Ectodermal cell (in vitro differentiated cells): Measurements from ENCODE around the gene OR4S1. TPM values are rescaled to one million over a fixed set of nuclear protein-coding genes. Genes with fewer than 3 reads are reported as not detected.
"Not testable (repeated sequence)": the region's sequence is repeated elsewhere in the genome, so short reads cannot be mapped to it uniquely, and the experiment has no call there.

Source experiments
- H3K27ac ChIP-seq: 2 replicates; pipeline ENCODE4 v1.7.0; 2013; ENCODE audit warnings: mild to moderate bottlenecking, low read depth, low read length; ENCODE audit not compliant: insufficient read depth, poor library complexity, severe bottlenecking
- H3K27me3 ChIP-seq: 2 replicates; pipeline ENCODE4 v1.7.0; 2013; ENCODE audit warnings: mild to moderate bottlenecking, low read length; ENCODE audit not compliant: insufficient read depth, control insufficient read depth, poor library complexity, severe bottlenecking
- H3K36me3 ChIP-seq: one replicate; pipeline ENCODE4 v1.7.0; 2013; ENCODE audit warnings: low read length; ENCODE audit not compliant: control insufficient read depth, insufficient read depth
- H3K4me1 ChIP-seq: one replicate; pipeline ENCODE4 v1.7.0; 2013; ENCODE audit warnings: low read length; ENCODE audit not compliant: control insufficient read depth, insufficient read depth
- H3K4me3 ChIP-seq: 2 replicates; pipeline ENCODE4 v1.7.0; 2013; ENCODE audit warnings: low read depth, low read length, control low read depth; ENCODE audit not compliant: insufficient read depth
- H3K9me3 ChIP-seq: 2 replicates; pipeline ENCODE4 v1.7.0; 2013; ENCODE audit warnings: mild to moderate bottlenecking, low read length, moderate library complexity; ENCODE audit not compliant: control insufficient read depth
- WGBS, 2 experiments: methylation state at CpG; one replicate each; pipeline ENCODE4 v1.1.7; 2013; ENCODE audit warnings: missing lambda C conversion rate in 2 of 2; 5-methylcytosine and 5-hydroxymethylcytosine counted together
- polyA plus RNA-seq, 4 experiments: library from polyadenylated mRNA; stranded (reverse); fragments of 50-300 nt; gene quantifications; one replicate each; pipeline ENCODE4 v1.2.3, GENCODE V29; 2013

Gene OR4S1
- polyA plus RNA-seq (2013, experiment 1 of 4), result not detected
- not detected for polyA plus RNA-seq (2013, experiment 2 of 4)
- polyA plus RNA-seq (2013, experiment 3 of 4), result not detected
- not detected for polyA plus RNA-seq (2013, experiment 4 of 4)

- Histone ChIP-seq H3K27ac (no peak within 1 kb of the TSS), H3K27me3 (no peaks in the 10 kb centered on the region), H3K4me3 (no peak within 1 kb of the TSS), H3K9me3 (peaks cover 2% of the 10 kb centered on the region), H3K36me3 (no peaks in the 10 kb centered on the region), H3K4me1 (no peaks in the 10 kb centered on the region)
- 65 to 67% methylated on average over 1 of the region's 1 CpG for WGBS, 2 experiments
Measured at GRCh38 chr11:48305923-48306322, at the start of gene OR4S1. Gene OR4S1, plus strand, starts transcription at chr11:48306223. Its CDS starts 0 bp downstream, at chr11:48306223.

DNA sequence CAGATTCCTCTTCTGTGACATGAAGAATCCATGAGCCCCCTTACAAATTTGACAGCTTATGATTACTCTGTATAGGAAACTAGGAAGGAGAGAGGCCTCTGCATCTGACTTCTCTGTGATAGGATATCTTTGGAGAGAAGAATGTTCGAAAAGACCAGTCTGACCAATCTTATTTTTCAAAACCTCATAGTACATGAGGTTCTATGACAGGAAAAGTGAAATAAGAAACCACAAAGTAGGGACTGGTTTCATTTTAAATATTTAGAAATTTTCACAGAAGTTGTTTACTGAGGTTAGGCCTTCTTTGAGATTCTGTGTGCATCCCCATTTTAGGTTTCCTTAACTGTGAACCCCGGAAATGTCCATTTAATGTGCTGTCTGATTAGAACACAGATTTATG lies 44.4 kb upstream of the OR4S1 start:
- H3K27ac ChIP-seq, result no peak overlapping the region
- WGBS, 2 experiments, result 74 to 92% methylated on average over 1 to 2 of the region's 2 CpGs
- no peaks in the 10 kb centered on the region for H3K4me1 ChIP-seq

DNA sequence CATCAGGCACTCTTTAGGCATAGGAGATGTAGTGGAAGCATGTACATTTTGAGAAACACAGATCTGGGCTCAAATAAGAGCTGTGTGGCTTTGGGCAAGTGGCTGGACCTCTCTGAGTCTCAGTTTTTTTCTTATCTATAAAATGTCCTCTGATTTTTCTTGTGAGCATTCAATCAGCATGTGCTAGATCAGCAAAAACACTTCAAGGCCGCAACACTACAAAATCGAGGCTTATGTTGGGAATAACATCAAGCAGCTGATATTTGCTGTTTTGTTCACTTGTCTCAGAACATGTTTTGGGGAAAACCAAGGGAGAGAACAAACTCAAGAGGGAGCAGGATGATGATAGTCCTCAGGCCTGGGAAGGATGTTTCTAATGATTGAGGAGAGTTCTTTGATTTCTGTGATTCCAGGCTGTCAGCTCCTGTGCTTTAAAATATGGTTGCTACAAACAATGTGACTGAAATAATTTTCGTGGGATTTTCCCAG lies 42.6 kb upstream of the OR4S1 start, which contains the start of gene OR4X1:
Gene OR4X1 (plus strand): TSS at position 439 of the 489 bp plus-strand sequence. CDS start 0 bp downstream, at position 439.
- Histone ChIP-seq H3K27ac (no peak within 1 kb of the TSS), H3K4me3 (no peak within 1 kb of the TSS), H3K36me3 (no peaks in the 10 kb centered on the region), H3K4me1 (no peaks in the 10 kb centered on the region), H3K9me3 (peaks cover 5% of the 10 kb centered on the region), H3K27me3 (no peaks in the 10 kb centered on the region)
- WGBS, 2 experiments, result 27 to 29% methylated on average over 3 of the region's 3 CpGs

More for the DNA sequence above, 44.4 kb upstream of the OR4S1 start:
- Histone ChIP-seq H3K9me3 (peaks cover 7% of the 10 kb centered on the region), H3K4me3 (no peak overlapping the region), H3K27me3 (no peaks in the 10 kb centered on the region), H3K36me3 (no peaks in the 10 kb centered on the region)

- Histone ChIP-seq H3K27ac (no peak overlapping the region), H3K9me3 (peaks cover 5% of the 10 kb centered on the region), H3K4me1 (no peaks in the 10 kb centered on the region), H3K36me3 (no peaks in the 10 kb centered on the region), H3K27me3 (no peaks in the 10 kb centered on the region), H3K4me3 (no peak overlapping the region)
- WGBS, 2 experiments, result 56 to 69% methylated on average over 2 to 3 of the region's 3 CpGs
Measured at GRCh38 chr11:48270621-48271020, 35.4 kb upstream of the OR4S1 start.

DNA sequence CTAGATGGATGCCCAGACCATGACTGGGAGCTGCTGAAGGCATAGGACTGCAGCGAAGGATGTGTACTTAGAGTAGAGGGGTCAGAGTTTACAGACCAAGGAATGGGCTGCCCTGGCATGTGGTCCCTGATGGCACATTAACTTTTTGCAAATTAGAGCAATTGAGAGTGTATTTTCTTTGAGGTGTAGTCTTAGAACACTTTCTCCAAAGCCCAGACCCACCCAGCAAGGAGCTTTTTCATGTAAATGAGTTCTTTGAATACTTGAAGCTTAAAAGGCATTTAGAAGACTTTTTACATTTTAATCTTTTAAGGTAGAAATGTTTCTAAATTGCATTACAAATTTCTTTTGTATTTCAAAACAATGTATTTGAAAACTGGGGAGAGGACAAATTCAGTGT lies 33.4 kb upstream of the OR4S1 start:
- no peak overlapping the region for H3K27ac ChIP-seq
- H3K4me1 ChIP-seq, result no peaks in the 10 kb centered on the region
- H3K27me3 ChIP-seq, result no peaks in the 10 kb centered on the region
- H3K36me3 ChIP-seq, result no peaks in the 10 kb centered on the region
- WGBS, 2 experiments, result 47 to 49% methylated on average over 1 of the region's 1 CpG
- H3K9me3 ChIP-seq, result peaks cover 5% of the 10 kb centered on the region
- no peak overlapping the region for H3K4me3 ChIP-seq

- no peak overlapping the region for H3K4me3 ChIP-seq
- H3K36me3 ChIP-seq, result no peaks in the 10 kb centered on the region
- H3K27ac ChIP-seq, result no peak overlapping the region
- H3K4me1 ChIP-seq, result no peaks in the 10 kb centered on the region
- H3K9me3 ChIP-seq, result peaks cover 2% of the 10 kb centered on the region
- WGBS, 2 experiments, result 38 to 45% methylated on average over 5 of the region's 5 CpGs
- H3K27me3 ChIP-seq, result no peaks in the 10 kb centered on the region
Measured at GRCh38 chr11:48307760-48308386, 1.9 kb downstream of the OR4S1 start.

GRCh38 chr11:48313590-48313989 lies 7.6 kb downstream of the OR4S1 start:
- H3K27ac ChIP-seq, H3K4me1 ChIP-seq, H3K36me3 ChIP-seq, H3K9me3 ChIP-seq, H3K27me3 ChIP-seq, H3K4me3 ChIP-seq: not testable (repeated sequence)
- 69% methylated on average over 2 of the region's 2 CpGs; no CpG with 5 or more reads in 1 of the 2 experiments for WGBS, 2 experiments

DNA sequence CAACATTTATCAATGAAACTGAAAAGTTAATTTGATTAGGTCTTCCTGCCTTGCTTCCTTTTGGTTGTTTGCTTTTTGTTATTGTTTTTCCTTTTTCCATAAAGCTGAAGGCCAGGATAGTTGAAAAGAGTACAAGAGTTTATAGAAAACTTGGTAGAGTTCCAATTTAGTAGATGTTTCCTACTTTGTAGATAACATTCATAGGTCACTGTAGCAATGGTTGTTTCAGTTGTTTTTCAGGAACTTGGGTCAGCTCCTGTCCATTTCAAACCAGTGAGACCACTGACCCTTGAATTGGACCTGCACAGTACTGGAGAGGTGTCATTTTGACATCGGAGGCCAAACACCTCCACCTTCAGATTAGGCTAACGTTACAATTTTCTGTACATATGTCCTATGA lies 13.8 kb downstream of the OR4S1 start:
- WGBS, 2 experiments, result 70 to 77% methylated on average over 2 of the region's 2 CpGs
- not testable (repeated sequence) for H3K36me3 ChIP-seq, H3K27me3 ChIP-seq, H3K4me1 ChIP-seq, H3K4me3 ChIP-seq, H3K9me3 ChIP-seq, H3K27ac ChIP-seq

DNA sequence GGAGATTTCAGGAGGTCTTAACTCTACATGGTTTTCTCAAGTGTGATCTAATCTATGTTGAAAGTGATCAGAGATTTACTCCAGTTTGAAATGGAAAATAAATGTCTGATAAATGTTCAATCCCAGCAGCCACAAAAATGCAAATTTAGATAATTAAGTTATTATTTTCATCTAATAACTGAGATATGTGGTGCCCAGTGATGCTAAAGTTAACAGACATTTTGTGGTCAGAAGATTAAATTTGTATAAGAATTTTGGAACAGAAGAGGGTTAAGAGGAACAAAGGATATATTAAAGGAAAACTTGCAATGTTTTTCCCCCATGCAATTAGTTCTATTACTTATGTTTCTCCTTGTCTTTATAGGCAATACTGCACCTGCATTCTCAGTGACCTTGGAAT lies 18.6 kb downstream of the OR4S1 start, which contains the start of gene OR4C3:
Gene OR4C3 (plus strand): TSS at position 301 of the 400 bp plus-strand sequence. CDS start 102 bp downstream, outside the sequence.
- not testable (repeated sequence) for H3K27me3 ChIP-seq, H3K9me3 ChIP-seq, H3K36me3 ChIP-seq, H3K4me3 ChIP-seq, H3K4me1 ChIP-seq, H3K27ac ChIP-seq

DNA sequence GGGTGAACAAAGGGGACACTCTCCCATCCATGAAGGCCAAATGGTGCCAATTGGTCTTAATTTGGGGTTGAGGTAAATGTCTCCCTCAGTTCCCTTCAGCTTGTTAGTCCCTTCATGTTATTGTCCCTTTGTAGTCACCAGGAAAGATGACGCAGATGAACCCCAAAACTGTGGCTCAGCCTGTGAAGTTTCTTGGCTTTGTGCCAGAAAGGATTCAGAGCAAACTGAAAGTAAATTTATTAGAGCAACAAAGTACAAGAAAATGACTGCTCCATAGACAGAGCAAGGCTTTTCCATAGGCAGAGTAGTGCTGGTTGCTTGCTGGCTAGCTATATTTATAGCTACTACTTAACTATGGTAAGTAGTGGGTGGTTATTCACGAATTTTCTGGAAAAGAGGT lies 35.4 kb downstream of the OR4S1 start:
- WGBS, 2 experiments, result 42 to 56% methylated on average over 2 of the region's 2 CpGs

More for the DNA sequence above, 35.4 kb downstream of the OR4S1 start:
- H3K27ac ChIP-seq, result no peak overlapping the region
- no peaks in the 10 kb centered on the region for H3K4me1 ChIP-seq
- no peaks in the 10 kb centered on the region for H3K27me3 ChIP-seq
- no peak overlapping the region for H3K4me3 ChIP-seq
- H3K9me3 ChIP-seq, result no peaks in the 10 kb centered on the region
- H3K36me3 ChIP-seq, result no peaks in the 10 kb centered on the region
